Spinal cord (tissue), 10 donors: ENCODE measurements around the gene INTS12. TPM values are rescaled to one million over a fixed set of nuclear protein-coding genes. Genes with fewer than 3 reads are reported as not detected.
A peak's percentile ranks its signal among the peaks of the same experiment; 100 is the strongest.
"Not testable (repeated sequence)": the region's sequence is repeated elsewhere in the genome, so short reads cannot be mapped to it uniquely, and the experiment has no call there.

Source experiments
- DNase-seq, 6 donors: peaks; one replicate each; pipeline versions ENCODE4 v3.0.0 to v3.0.0-alpha.2; 2013 to 2015; ENCODE audit warnings: low spot score in 6 of 6, low read depth in 4 of 6
- H3K27ac ChIP-seq: one replicate; pipeline ENCODE4 v1.5.1; 2013; ENCODE audit warnings: low read depth, low read length, control low read depth
- H3K27me3 ChIP-seq: one replicate; pipeline ENCODE4 v1.6.1; 2013; ENCODE audit warnings: low read length; ENCODE audit not compliant: control insufficient read depth, insufficient read depth
- H3K36me3 ChIP-seq: one replicate; pipeline ENCODE4 v1.6.1; 2013; ENCODE audit warnings: low read length; ENCODE audit not compliant: control insufficient read depth, insufficient read depth
- H3K4me1 ChIP-seq: one replicate; pipeline ENCODE4 v1.6.1; 2013; ENCODE audit warnings: low read length; ENCODE audit not compliant: control insufficient read depth, insufficient read depth
- H3K4me3 ChIP-seq: one replicate; pipeline ENCODE4 v1.5.1; 2013; ENCODE audit warnings: low read depth, low read length, control low read depth
- H3K9me3 ChIP-seq: one replicate; pipeline ENCODE4 v1.6.1; 2013; ENCODE audit warnings: low read length; ENCODE audit not compliant: control insufficient read depth, insufficient read depth
- WGBS: methylation state at CpG from one replicate; pipeline ENCODE4 v1.1.5; 2013; ENCODE audit warnings: missing lambda C conversion rate; ENCODE audit not compliant: insufficient coverage; 5-methylcytosine and 5-hydroxymethylcytosine counted together
- polyA plus RNA-seq, 2 donors: library from polyadenylated mRNA; unstranded; fragments of 120-200 nt; gene quantifications; one replicate each; pipeline ENCODE4 v1.2.1, GENCODE V29; 2013; ENCODE audit not compliant: insufficient read length in 2 of 2
- total RNA-seq, 2 donors: library from RNA; depleted of rRNA in 1 of 2; stranded (reverse); fragments of 120-200 nt in 1 of 2; fragments of >200 nt in 1 of 2; gene quantifications; one replicate each; pipeline versions ENCODE4 v1.2.3 to v1.2.4, GENCODE V29; 2013 to 2014
- donor health status: healthy.

The INTS12 gene
- total and polyA plus RNA-seq, 4 donors, result 21.2 to 31.3 (median 27.7) TPM

DNA sequence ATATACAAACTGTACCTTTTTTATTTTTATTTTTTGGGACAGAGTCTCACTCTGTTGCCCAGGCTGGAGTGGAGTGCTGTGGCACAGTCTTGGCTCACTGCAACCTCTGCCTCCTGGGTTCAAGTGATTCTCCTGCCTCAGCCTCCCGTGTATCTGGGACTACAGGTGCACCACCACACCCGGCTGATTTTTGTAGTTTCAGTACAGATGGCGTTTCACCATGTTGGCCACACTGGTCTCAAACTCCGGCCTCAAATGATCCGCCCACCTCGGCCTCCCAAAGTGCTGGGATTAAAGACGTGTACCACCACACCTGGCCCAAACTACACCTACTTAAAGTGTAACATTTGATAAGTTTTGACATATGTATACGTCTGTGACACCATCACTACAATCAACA, 12.7 kb downstream of the INTS12 start:
- not testable (repeated sequence) for H3K9me3 ChIP-seq, H3K4me1 ChIP-seq, H3K27me3 ChIP-seq, H3K27ac ChIP-seq, DNase-seq, H3K4me3 ChIP-seq
- WGBS, result 98% methylated on average over 4 of the region's 8 CpGs
- H3K36me3 ChIP-seq, result peaks cover 14% of the 10 kb centered on the region

DNA sequence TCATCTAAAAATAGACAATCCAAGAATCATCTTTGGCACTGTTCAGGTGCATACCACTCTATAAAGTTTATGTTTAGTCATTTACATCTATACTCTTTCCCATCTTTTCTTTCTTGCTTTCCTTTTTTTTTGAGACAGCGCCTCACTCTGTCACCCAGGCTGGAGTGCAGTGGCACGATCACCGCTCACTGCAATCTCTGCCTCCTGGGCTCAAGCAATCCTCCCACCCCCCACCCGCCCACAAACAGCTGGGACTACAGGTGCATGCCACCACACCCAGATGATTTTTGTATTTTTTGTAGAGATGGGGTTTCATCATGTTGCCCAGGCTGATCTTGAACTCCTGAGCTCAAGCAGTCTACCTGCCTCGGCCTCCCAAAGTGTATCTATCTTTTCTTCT, 13.7 kb downstream of the INTS12 start:
- not testable (repeated sequence) for H3K27ac ChIP-seq, H3K27me3 ChIP-seq, H3K4me3 ChIP-seq, H3K4me1 ChIP-seq, H3K9me3 ChIP-seq, DNase-seq
- 92% methylated on average over 4 of the region's 5 CpGs for WGBS
- peaks cover 14% of the 10 kb centered on the region for H3K36me3 ChIP-seq

- Histone ChIP-seq H3K36me3 (peaks cover 14% of the 10 kb centered on the region), H3K27me3 (no peaks in the 10 kb centered on the region), H3K9me3 (no peaks in the 10 kb centered on the region), H3K4me1 (no peaks in the 10 kb centered on the region), H3K4me3 (no peak overlapping the region), H3K27ac (no peak overlapping the region)
- no peak for DNase-seq
- WGBS, result 100% methylated on average over 1 of the region's 2 CpGs
Observed at GRCh38 chr4:105686571-105686970, 21.9 kb downstream of the INTS12 start.

DNA sequence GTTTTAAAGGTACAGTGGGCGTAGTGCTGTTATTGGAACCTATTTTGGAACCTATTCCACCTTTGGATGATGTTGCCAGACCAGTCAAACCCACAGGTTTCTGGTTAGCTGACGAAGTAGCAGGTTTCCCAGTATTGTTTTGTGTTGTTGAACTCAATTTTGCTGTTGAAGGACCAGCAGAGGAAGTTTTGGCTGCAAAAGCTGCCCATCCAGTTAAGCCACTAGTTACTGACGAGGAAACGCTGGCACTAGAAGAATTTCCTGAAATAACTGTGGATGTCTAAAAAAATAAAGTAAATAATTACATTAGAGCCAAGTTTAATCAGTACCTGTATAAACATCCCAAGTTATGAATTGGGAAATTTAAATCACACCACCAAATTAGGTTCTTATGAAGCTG, 25.5 kb downstream of the INTS12 start:
- H3K27ac ChIP-seq, result no peak overlapping the region
- no peak overlapping the region for H3K4me3 ChIP-seq
- H3K36me3 ChIP-seq, result peaks cover 10% of the 10 kb centered on the region
- no peak for DNase-seq
- H3K9me3 ChIP-seq, result no peaks in the 10 kb centered on the region
- no peaks in the 10 kb centered on the region for H3K27me3 ChIP-seq
- 94% methylated on average over 2 of the region's 4 CpGs for WGBS
- H3K4me1 ChIP-seq, result no peaks in the 10 kb centered on the region

DNA sequence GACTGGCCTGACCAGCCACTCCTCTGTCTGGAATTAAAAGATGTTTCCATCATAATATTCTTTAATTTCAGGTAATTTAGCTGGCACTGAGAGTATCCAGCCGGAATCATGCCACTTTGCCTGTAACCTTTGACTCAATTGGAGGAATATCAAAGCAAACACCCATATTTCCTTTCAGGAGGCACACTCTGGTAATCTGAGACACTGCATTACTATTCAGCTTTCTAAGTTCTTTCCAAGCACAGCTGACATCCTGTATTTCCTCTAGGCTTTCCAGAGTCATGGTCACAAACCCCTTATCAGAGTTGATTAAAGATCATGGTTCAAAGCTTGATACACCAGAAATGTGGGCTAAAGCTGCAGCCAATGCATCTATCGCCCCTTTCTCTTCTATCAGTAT, 29.3 kb downstream of the INTS12 start:
- H3K9me3 ChIP-seq, result no peaks in the 10 kb centered on the region
- H3K4me1 ChIP-seq, result no peaks in the 10 kb centered on the region
- H3K4me3 ChIP-seq, result no peak overlapping the region
- H3K27me3 ChIP-seq, result no peaks in the 10 kb centered on the region
- 86% methylated on average over 1 of the region's 2 CpGs for WGBS
- H3K36me3 ChIP-seq, result peaks cover 5% of the 10 kb centered on the region
- no peak overlapping the region for H3K27ac ChIP-seq
- no peak for DNase-seq

DNA sequence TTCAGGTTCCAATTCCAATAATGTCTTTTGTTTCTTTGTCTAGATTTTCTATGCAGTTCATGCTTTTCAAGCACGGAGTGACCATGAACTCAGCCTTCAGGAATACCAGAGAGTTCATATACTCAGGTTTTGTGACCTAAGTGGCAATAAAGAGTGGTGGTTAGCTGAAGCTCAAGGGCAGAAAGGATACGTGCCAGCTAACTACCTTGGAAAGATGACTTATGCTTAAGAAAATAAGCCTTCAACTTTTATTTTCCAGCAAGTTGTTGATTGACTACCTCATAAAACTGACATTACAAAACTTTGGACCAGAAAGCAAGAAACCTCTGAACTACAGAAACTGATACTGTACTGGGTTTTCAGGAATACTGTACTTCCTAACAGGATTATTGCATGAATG, 30.8 kb downstream of the INTS12 start:
- Histone ChIP-seq H3K27ac (no peak overlapping the region), H3K36me3 (peaks cover 2% of the 10 kb centered on the region), H3K27me3 (no peaks in the 10 kb centered on the region), H3K4me1 (no peaks in the 10 kb centered on the region), H3K4me3 (no peak overlapping the region), H3K9me3 (no peaks in the 10 kb centered on the region)
- DNase-seq, result no peak
- WGBS, result no CpG with 5 or more reads among the region's 2 CpGs

GRCh38 chr4:105674011-105674410, 34.5 kb downstream of the INTS12 start:
- Histone ChIP-seq H3K4me1 (no peaks in the 10 kb centered on the region), H3K4me3 (no peak overlapping the region), H3K27me3 (no peaks in the 10 kb centered on the region), H3K9me3 (no peaks in the 10 kb centered on the region), H3K27ac (no peak overlapping the region), H3K36me3 (no peaks in the 10 kb centered on the region)
- 71% methylated on average over 1 of the region's 1 CpG for whole genome bisulfite sequencing
- DNase-seq, result peak in 1 of 6 donors; percentile 19

GRCh38 chr4:105671301-105671700, 37.2 kb downstream of the INTS12 start:
- no peaks in the 10 kb centered on the region for H3K4me1 ChIP-seq
- H3K27ac ChIP-seq, result no peak overlapping the region
- no peak for DNase-seq
- H3K9me3 ChIP-seq, result no peaks in the 10 kb centered on the region
- no peak overlapping the region for H3K4me3 ChIP-seq
- no CpG with 5 or more reads among the region's 2 CpGs for WGBS
- no peaks in the 10 kb centered on the region for H3K36me3 ChIP-seq
- no peaks in the 10 kb centered on the region for H3K27me3 ChIP-seq

GRCh38 chr4:105670684-105671083, 37.8 kb downstream of the INTS12 start:
- DNase-seq, result no peak
- no peak overlapping the region for H3K27ac ChIP-seq

DNA sequence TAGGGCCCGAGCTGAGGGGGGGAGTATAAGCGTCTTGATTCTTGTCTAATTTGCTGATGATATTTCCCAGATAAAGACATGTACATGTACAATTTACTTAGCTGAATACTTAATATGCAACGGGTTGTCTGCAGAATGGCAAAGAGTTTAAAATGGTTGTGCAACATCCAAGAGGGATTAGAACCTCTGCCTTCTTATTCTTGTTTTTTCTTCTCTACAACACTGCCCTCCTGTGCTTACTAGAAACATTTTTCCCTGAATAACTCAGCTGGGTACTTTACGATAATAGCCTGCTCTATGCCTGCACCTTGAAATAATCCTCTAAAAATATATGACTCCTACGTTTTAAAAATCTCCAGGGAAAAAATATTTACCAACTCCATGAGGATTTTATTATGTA, 41.8 kb downstream of the INTS12 start:
- no peak overlapping the region for H3K4me3 ChIP-seq
- no CpG with 5 or more reads among the region's 5 CpGs for WGBS
- no peaks in the 10 kb centered on the region for H3K9me3 ChIP-seq
- no peaks in the 10 kb centered on the region for H3K4me1 ChIP-seq
- H3K27ac ChIP-seq, result no peak overlapping the region
- peak in 2 of 6 donors; percentile 24 to 53 for DNase-seq
- H3K36me3 ChIP-seq, result no peaks in the 10 kb centered on the region
- no peaks in the 10 kb centered on the region for H3K27me3 ChIP-seq

More at GRCh38 chr4:105670684-105671083, 37.8 kb downstream of the INTS12 start:
- Histone ChIP-seq H3K4me3 (no peak overlapping the region), H3K27me3 (no peaks in the 10 kb centered on the region), H3K9me3 (no peaks in the 10 kb centered on the region), H3K36me3 (no peaks in the 10 kb centered on the region), H3K4me1 (no peaks in the 10 kb centered on the region)
